GM12873 (cell line): ENCODE results near the gene SCNN1B.

Experiments
- TF ChIP-seq, protein P1 (sequence below): IDR thresholded peaks from 2 replicates; pipeline ENCODE4 v1.5.1; 2012; ENCODE audit warnings: low read depth, mild to moderate bottlenecking, moderate library complexity, low read length, control low read depth; ENCODE audit not compliant: insufficient read depth; ENCODE audit errors: missing control alignments

Gene SCNN1B

DNA sequence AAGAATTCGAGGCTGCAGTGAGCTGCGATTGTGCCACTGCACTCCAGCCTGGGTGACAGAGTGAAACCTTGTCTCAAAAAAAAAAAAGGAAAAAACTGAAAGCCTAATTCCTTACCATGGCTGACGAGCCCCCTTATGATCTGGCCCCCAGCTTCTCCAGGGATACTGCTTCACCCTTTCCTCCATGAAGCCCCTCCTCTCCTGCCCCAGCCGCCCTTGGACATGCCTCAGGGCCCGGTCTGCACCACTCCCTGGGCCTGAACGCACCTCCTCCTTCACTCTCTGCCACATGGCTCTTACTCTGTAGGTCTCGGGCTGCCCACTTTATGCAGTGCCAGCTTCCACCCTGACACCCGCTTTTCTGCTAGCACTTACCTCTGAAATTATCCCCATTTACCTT, 85.6 kb downstream of the SCNN1B start:
- TF ChIP-seq, protein P1, sequence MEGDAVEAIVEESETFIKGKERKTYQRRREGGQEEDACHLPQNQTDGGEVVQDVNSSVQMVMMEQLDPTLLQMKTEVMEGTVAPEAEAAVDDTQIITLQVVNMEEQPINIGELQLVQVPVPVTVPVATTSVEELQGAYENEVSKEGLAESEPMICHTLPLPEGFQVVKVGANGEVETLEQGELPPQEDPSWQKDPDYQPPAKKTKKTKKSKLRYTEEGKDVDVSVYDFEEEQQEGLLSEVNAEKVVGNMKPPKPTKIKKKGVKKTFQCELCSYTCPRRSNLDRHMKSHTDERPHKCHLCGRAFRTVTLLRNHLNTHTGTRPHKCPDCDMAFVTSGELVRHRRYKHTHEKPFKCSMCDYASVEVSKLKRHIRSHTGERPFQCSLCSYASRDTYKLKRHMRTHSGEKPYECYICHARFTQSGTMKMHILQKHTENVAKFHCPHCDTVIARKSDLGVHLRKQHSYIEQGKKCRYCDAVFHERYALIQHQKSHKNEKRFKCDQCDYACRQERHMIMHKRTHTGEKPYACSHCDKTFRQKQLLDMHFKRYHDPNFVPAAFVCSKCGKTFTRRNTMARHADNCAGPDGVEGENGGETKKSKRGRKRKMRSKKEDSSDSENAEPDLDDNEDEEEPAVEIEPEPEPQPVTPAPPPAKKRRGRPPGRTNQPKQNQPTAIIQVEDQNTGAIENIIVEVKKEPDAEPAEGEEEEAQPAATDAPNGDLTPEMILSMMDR = no peak

DNA sequence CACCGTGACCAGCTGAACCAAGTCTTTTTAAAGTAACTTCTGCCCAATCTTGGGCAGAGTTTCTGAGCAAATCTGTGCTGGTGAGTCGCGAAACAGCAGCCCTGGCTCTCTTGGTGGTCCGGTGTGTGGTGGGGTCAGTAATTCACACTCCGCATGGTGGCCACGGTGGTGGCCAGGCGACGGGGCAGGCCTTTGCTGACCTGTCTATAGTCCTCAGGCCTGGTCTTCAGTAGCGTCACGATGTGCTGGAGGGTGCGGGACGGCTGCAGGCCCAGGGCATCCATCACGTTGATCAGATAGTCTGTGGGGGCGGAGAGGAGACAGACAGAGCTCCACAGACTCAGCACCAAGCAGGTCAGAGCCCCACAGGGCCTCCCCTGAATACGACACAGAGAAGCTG, 86.7 kb downstream of the SCNN1B start:
- TF ChIP-seq, protein P1 = no peak

DNA sequence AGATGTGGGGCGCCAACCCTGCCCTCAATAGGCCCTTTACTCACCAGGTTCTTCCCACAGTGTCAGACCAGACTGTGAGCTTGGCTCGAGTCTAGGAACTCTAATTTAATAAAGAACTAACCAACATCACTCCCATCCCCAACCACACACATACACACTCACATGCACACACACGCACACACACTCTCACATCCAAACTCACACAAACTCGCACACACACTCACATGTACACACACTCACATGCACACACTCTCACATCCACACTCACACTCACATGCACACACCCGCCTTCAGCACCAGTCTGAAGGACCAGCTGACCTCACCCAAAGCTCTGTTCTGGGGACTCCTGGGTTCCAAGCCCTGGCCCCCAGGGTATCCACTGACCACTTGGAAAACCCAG, 87.1 kb downstream of the SCNN1B start:
- TF ChIP-seq, protein P1 = no peak

DNA sequence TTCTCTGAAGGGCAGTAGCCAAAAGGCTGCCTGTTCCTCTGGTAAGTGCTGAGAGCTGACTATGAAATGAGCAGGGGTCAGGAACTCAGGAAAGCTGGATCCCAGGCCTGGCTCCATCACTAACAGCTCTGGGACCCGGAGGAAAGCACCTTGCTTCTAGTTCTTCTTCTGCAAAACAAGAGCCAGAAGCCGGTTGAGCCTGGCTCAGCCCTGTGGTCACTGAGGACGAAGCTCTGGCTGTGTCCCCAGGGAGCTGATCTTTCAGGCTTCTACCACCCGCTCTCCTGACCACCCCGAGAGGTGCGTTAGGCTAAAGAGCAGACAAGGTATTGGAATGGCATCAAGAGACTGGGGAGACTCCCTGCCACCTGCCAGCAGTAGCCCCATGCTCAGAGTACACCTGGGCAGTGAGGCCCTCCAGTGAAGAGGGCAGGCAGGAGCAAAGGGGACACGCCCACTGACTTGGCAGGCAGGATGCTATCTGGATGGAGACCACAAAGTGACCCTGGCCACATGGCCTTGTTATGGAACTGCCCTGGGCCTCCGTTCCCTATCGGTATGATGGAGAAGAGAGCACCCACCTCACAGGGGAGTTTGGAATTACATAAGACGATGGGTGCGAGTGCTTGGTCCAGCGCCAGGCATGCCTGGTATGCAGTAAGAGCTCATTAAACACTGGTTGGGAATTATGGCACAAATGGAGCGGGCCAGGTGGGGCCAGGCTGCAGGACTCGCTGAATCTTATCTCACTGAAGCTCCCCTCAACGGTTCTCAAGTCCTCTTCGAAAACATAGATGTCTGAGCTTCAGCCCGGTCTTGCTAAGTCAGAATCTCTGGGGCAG, 89.5 kb downstream of the SCNN1B start:
- TF ChIP-seq, protein P1 = no peak

DNA sequence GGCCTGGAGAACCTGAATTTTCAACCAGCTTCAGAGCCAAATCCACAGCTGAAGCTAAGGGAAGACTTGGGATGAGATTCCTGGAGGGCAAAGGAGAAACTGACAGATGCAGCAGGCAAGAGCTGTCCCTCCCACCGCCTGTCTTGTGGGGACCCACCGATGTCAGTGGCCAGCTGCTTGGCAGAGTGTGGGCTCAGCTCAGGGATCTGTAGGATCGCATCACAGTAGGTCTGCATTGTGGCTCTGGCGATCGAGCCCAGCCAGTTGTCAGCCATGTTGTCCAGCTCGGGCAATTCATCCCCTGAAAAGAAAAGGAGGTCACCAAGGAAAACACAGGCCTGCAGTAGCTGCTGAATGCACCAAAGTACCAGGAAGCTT, 90.1 kb downstream of the SCNN1B start:
- TF ChIP-seq, protein P1 = no peak

DNA sequence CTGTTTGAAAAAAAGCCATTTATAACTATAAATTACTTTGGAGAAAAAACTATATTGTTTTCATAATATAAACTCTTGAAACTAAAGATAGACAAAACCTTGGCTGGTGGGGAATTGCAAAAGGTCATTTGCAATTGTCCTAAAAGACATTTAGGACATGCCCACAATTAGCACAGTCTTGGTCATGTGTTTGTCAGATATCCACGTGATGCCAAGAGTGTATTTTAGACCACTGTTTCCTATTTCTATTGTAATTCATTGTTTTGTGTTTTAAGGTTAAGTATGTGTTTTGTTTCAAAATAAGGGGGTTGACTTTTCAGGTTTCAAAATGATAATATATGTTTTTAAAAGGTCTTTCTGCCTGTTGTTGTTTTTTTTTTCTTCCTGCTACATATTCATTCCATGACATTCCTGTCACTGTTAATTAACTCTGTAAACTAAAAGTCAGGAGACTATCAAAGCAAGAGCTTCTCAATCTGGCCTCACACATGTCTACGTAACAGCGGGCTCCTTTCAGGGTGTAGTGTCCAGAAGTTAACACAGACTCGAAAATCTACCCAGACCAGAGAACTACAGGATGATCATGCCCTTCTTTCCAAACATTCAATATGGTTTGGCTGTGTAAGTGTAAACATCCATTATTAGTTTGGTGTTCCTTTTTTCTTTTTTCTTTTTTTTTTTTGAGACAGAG, 92.2 kb downstream of the SCNN1B start:
- TF ChIP-seq, protein P1 = no peak

DNA sequence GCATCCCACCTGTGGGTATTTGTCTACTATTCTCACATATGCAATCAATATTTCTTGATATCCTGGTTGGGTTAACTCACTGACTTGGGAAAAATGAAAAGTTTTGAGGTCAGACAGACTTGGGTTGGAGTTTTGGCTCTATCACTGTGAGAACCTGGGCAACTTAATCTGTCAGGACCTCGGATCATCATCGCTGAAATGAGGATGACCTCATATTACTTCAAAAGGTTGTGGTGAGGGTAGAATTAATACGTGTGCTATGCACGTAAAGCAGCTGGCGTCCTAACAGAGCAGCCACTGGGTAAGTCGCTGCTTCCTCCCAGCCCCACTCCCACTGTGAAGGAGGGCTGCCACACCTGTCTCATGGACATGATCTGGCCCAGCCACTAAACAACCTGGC, 93.6 kb downstream of the SCNN1B start:
- TF ChIP-seq, protein P1 = no peak
